ENCODE results near the gene RNF145.

Gene RNF145

GRCh38 chr5:159216454-159216853, 7.1 kb upstream of the RNF145 start:
- no peak for DNase-seq

DNA sequence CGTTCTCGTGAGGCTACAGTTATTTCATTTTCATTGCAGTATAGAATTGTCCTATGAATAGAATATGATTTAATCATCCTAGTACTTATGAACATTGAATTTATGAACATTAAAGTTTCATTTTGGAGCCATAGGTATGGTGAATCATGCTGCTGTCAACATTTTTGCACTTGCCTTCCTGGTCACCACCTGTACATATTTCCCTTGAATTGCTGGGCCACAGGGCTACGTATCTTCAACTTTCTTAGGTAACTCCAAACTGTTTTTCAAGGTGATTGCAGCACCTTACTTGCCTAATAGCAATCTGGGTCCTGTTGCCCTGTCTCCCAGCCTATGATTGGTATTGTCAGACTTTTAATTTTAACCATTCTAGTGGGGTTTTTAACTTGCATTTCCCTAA, 6.5 kb upstream of the RNF145 start:
- DNase-seq: no peak

GRCh38 chr5:159214486-159215271, 5.3 kb upstream of the RNF145 start:
- DNase-seq: no peak

- DNase-seq: no peak
These were observed 3.5 kb upstream of the RNF145 start for GRCh38 chr5:159212657-159213462.

GRCh38 chr5:159211729-159212174, 2.4 kb upstream of the RNF145 start:
- DNase-seq: no peak

- DNase-seq: no peak
These were observed 1.5 kb upstream of the RNF145 start for GRCh38 chr5:159210846-159211245.

DNA sequence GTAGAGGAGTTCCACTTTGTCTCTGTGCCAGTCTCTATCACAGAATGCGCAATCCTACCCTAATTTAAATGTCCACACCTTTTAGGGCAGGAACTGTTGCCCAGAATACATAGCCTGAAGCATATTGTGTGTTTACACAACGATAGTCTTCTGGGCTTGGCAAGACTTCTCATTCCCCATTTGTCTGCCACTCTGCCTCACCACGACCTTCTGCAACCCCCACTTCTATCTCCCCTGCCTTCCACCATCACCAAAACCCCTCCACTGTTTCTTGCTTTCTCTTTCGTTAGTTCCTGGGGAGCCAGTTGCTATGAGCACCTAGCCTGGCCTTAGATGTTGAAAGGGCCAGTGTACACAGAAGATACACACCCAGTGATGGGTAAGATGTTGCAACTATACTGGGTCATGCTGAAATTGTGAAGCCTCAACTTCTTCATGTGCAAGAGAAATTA, 883 bp upstream of the RNF145 start:
- no peak for DNase-seq

DNA sequence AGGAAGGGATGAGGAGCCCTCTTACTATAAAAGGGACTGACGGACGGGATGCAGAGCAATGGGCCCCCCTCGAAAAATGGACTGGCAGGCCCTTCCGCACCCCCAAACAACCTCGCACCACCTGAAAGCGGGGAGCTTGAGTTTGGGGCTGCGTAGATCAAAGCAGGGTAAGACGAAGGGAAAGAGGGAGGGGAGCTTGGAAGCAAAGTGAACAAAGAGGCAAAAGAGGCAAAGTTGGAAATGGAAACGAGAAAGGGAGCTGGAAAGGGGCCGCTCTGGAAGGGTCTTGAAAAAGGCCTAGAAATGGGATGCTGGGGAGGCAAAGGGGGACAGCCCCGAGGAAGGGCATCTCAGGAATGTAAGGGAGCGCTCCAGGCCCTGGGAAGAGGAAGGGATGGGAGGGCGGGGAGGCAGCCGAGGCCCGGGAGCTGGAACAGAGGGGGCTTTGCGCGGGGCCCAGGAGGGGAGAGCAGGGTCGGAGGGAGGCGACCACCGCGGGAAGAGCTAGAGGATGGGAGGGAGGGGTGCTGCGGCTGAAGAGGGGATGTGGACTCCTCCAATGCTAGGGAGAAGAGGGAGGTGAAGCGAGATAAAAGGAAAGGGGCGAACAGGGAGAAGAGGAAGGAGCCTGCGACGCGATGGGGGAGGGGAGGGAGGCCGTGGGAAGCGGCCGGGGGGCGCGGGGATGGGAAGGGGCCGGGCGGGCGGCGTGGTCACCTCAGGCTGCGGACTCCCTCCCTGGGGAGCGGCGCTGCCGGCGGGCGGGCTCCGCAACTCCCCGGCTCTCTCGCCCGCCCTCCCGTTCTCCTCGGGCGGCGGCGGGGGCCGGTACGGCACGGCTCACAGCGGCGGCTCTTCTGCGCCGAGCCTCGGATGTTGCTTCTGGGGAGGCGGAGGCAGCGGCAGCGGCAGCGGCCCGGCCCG, 577 bp downstream of the RNF145 start:
- no peak for DNase-seq

DNA sequence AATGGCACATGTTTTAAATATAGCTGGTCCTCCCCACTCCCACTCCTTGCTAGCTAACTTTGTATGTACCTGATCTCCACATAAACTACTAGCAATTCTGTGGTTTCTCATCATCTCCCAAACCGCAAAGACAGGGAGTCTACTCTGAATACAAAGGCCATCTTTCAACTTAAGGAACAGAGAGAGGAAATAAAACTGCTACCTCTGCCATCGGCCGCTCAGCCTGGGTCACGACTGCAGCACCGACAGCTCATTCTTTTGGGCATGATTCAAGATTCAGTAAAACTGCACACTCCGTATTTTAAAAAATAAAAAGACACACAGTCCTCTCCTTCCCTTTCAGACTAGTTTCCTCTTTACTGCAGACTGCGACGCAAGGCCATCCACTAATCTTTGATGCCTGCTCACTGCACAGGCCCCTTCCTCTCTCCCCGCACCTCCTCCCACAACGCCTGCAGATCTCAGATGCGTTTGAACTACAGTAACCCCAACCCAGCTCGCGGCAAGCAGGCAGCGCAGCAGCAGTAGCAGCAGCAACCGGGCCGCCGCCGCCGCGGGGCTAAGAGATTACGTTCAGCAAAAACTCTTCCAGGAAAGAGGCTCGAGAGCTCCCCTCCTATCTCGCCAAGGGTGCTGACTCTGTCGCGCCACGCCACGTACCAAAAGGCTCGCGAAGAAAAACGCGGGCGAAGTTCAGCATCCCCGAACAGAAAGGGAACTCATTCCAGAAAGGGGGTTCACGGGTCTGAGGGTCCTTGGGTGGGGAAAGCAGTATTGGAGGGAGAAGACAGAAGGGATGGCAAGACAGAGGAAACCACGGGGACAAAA, 1.5 kb downstream of the RNF145 start:
- DNase-seq: no peak

- no peak for DNase-seq
These were observed 2.1 kb downstream of the RNF145 start for GRCh38 chr5:159207222-159207685.

GRCh38 chr5:159206818-159207217, 2.5 kb downstream of the RNF145 start:
- no peak for DNase-seq

- DNase-seq: no peak
These were observed 3.0 kb downstream of the RNF145 start for GRCh38 chr5:159206368-159206767.

DNA sequence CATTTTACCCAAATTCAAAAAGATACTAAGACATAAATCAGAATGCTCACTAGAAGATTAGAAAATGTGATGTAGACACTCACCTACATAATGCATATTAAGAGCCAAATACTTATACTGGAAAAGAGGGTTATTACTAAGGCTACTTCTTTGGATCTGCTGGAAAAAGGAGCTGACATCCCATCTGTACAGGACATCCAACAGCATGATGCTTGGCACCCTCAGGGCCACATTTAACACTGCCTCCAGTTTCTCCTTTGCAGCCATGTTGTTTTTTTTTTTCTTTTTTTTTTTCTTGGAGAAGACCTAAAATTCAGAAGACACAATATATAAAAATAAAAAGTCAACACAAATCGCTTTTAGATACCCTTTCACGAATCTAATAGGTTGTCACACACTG, 6.0 kb downstream of the RNF145 start:
- DNase-seq: no peak

DNA sequence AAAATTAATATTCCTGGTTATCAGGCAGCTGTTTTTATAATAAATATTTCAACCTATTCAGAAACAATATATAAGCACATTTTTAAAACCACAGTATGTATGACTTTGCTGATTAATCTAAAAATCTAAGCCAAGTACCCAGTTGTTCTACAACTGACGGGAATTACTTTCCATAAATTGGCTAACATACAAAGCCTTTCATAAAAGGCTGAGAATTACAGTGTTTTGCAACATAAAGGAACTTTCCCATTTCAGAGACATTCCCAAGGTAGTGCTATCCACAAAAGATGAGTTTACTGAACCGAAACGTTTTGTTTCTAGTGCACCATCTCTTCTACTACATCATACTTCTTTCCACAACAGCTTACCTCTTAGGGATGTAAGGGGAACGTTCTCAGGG, 7.2 kb downstream of the RNF145 start:
- no peak for DNase-seq

DNA sequence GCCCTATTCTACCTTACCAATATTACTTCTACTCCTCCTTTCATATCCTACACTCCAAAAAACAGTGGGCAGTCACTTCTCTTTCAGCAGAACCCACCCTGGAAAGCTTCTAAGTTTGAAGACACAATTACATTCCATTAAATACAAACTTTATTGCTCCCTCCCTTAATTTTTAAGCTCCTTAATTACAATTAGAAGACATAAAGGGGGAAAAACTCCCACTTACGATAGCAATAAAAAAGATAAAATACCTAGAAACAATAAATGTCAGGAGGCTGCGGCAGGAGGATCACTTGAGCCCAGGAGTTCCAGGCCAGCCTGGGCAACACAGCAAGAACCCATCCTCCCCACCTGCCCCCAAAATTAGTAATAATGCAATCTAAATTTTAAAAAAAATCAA, 9.6 kb downstream of the RNF145 start:
- DNase-seq: no peak

- no peak for DNase-seq
These were observed 10.1 kb downstream of the RNF145 start for GRCh38 chr5:159199225-159199624.

DNA sequence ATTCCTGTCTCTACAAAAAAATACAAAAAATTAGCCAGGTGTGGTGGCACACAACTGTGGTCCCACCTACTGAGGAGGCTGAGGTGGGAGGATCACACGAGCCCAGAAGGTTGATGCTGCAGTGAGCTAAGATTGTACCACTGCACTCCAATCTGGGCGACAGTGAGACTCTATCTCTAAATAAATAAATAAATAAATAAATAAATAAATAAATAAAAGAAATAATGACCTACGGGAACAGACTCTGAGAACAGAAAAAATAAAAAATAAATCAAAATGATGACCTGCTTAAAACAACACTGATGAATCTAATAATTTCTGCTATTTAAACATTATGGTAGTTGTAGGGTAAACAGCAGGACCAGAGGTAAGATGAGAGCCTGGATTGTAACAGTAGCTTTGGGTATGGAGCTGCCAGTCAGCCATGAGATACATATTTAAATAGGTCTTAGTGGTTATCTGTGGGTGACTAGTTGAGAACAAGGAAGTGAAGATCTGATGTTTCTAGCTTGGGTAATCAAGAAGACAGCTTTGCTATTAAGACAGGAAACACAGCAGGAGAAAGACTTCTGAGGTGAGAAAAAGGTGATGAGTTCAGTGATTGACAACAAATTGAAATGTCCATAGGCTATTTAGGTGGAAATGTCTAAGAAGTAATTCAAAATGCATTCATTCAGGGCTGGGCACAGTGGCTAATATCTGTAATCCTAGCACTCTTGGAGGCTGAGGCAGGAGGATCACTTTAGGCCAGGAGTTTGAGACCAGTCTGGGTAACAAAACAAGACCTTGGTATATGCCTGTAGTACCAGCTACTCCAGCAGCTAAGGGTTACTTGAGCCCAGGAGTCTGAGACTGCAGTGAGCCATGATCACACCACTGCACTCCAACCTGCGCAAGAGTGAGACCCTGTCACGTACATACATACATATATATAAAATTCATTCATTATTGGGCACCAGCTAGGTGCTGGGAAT, 11.0 kb downstream of the RNF145 start:
- DNase-seq: no peak

- DNase-seq: no peak
These were observed 13.6 kb downstream of the RNF145 start for GRCh38 chr5:159195775-159196174.

DNA sequence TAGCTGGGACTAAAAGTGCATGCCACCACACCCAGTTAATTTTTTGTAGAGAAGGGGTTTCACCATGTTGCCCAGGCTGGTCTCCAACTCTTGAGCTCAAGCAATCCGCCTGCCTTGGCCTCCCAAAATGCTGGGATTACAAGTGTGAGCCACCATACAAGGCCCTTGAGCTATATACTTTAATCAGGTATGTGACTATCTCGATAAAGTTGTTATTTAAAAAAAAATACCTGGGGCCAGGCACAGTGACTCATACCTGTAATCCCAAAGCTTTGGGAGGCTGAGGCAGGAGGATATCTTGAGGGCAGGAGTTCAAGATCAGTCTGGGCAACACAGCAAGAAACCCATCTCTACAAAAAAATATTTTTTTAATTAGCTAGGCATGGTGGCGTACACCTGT, 19.2 kb downstream of the RNF145 start:
- DNase-seq: no peak

- peak; percentile 45 for DNase-seq
These were observed 20.0 kb downstream of the RNF145 start for GRCh38 chr5:159189310-159189709.

GRCh38 chr5:159187719-159188118, 21.6 kb downstream of the RNF145 start:
- DNase-seq: no peak
